Measurements from ENCODE around the gene TPSB2.

Gene TPSB2

GRCh38 chr16:1263591-1264344 lies 33.8 kb upstream of the TPSB2 start:
- DNase-seq (ENCODE audit: low read depth in 1 of 2, low spot score in 1 of 2) = no peak
- TF ChIP-seq POLR2AphosphoS5 (IDR thresholded peaks at IDR 0.05; ENCODE audit: low read depth) (no peak), CTCF (IDR thresholded peaks at IDR 0.05; ENCODE audit: insufficient read depth, low read length) (no peak), SPI1 (IDR thresholded peaks at IDR 0.05; ENCODE audit: borderline replicate concordance, low read depth) (no peak), GABPA (IDR thresholded peaks at IDR 0.05; ENCODE audit: low read depth) (no peak), REST (IDR thresholded peaks at IDR 0.05; ENCODE audit: insufficient replicate concordance, low read depth) (no peak)
- H3K27ac ChIP-seq (replicated peaks) = no peak overlapping the region
- peaks cover 36% of the 10 kb centered on the region for H3K27me3 ChIP-seq (ENCODE audit: insufficient read depth, poor library complexity, severe bottlenecking)
- no peak overlapping the region for H3K4me3 ChIP-seq (replicated peaks; ENCODE audit: insufficient read depth, low read length)

- DNase-seq (ENCODE audit: low read depth in 1 of 2, low spot score in 1 of 2) = no peak
- H3K27ac ChIP-seq (replicated peaks) = no peak overlapping the region
- TF ChIP-seq POLR2AphosphoS5 (IDR thresholded peaks at IDR 0.05; ENCODE audit: low read depth) = no peak
- no peak for TF ChIP-seq GABPA (IDR thresholded peaks at IDR 0.05; ENCODE audit: low read depth)
- no peak for TF ChIP-seq SPI1 (IDR thresholded peaks at IDR 0.05; ENCODE audit: borderline replicate concordance, low read depth)
- TF ChIP-seq REST (IDR thresholded peaks at IDR 0.05; ENCODE audit: insufficient replicate concordance, low read depth) = no peak
- TF ChIP-seq CTCF (IDR thresholded peaks at IDR 0.05; ENCODE audit: insufficient read depth, low read length) = no peak
- peaks cover 36% of the 10 kb centered on the region for H3K27me3 ChIP-seq (ENCODE audit: insufficient read depth, poor library complexity, severe bottlenecking)
- no peak overlapping the region for H3K4me3 ChIP-seq (replicated peaks; ENCODE audit: insufficient read depth, low read length)
These were observed 32.9 kb upstream of the TPSB2 start for GRCh38 chr16:1262846-1263221.

- Histone ChIP-seq H3K27ac (replicated peaks) (no peak overlapping the region), H3K4me3 (replicated peaks; ENCODE audit: insufficient read depth, low read length) (no peak overlapping the region), H3K27me3 (ENCODE audit: insufficient read depth, poor library complexity, severe bottlenecking) (peaks cover 36% of the 10 kb centered on the region)
- no peak for DNase-seq (ENCODE audit: low read depth in 1 of 2, low spot score in 1 of 2)
- TF ChIP-seq SPI1 (IDR thresholded peaks at IDR 0.05; ENCODE audit: borderline replicate concordance, low read depth) = no peak
- TF ChIP-seq POLR2AphosphoS5 (IDR thresholded peaks at IDR 0.05; ENCODE audit: low read depth) = no peak
- no peak for TF ChIP-seq GABPA (IDR thresholded peaks at IDR 0.05; ENCODE audit: low read depth)
- TF ChIP-seq REST (IDR thresholded peaks at IDR 0.05; ENCODE audit: insufficient replicate concordance, low read depth) = no peak
- no peak for TF ChIP-seq CTCF (IDR thresholded peaks at IDR 0.05; ENCODE audit: insufficient read depth, low read length)
These were observed 32.3 kb upstream of the TPSB2 start for GRCh38 chr16:1262210-1262845.

All from HL-60 (cell line).